Activated CD8-positive, alpha-beta T cell treated with anti-CD3 and anti-CD28 coated beads, Interleukin-2, amount 10 ng/mL, durations not matched to agents 7 days and 5 days (primary cell): ENCODE measurements around the gene MBLAC2. TPM values are rescaled to one million over a fixed set of nuclear protein-coding genes. Genes with fewer than 3 reads are reported as not detected.

Source experiments
- ATAC-seq: fragments of 150-1000 bp; cut with Tn5 transposase; one replicate; pipeline ENCODE4 v1.10.0; 2021; ENCODE audit warnings: moderate library complexity
- CTCF ChIA-PET: fragments of 350-600 bp; sonication (Branson Sonifier 250); formaldehyde crosslinking; loops from one replicate; lab custom pipeline; 2021; ENCODE audit warnings: antibody characterized with exemption; lab: Charles Lee
- POLR2A ChIA-PET: fragments of 350-600 bp; sonication (Branson Sonifier 250); formaldehyde crosslinking; loops from one replicate; lab custom pipeline; 2021; ENCODE audit warnings: antibody characterized with exemption; lab: Charles Lee
- DNase-seq: peaks from one replicate; pipeline ENCODE4 v3.0.0-alpha.2; 2020
- H3K27ac Mint-ChIP-seq: one replicate; pipeline ENCODE4 v1.8.0; 2021; ENCODE audit warnings: mild to moderate bottlenecking, mixed read lengths
- H3K27me3 Mint-ChIP-seq: one replicate; pipeline ENCODE4 v1.8.0; 2021; ENCODE audit warnings: low read depth, mixed read lengths
- H3K36me3 Mint-ChIP-seq: one replicate; pipeline ENCODE4 v1.8.0; 2021; ENCODE audit warnings: low read depth, mixed read lengths
- H3K4me1 Mint-ChIP-seq: one replicate; pipeline ENCODE4 v1.8.0; 2021; ENCODE audit warnings: low read depth, mixed read lengths
- H3K4me3 Mint-ChIP-seq: one replicate; pipeline ENCODE4 v1.8.0; 2021; ENCODE audit warnings: mild to moderate bottlenecking, mixed read lengths
- H3K9me3 Mint-ChIP-seq: one replicate; pipeline ENCODE4 v1.8.0; 2022; ENCODE audit warnings: mixed read lengths; ENCODE audit not compliant: insufficient read depth
- total RNA-seq, 2 experiments: library from RNA; stranded (reverse); gene quantifications; one replicate each; pipeline ENCODE4 v1.2.3, GENCODE V29; 2021

The MBLAC2 gene
- total RNA-seq, result 1 to 10 TPM; 5.1 to 5.5 TPM

DNA sequence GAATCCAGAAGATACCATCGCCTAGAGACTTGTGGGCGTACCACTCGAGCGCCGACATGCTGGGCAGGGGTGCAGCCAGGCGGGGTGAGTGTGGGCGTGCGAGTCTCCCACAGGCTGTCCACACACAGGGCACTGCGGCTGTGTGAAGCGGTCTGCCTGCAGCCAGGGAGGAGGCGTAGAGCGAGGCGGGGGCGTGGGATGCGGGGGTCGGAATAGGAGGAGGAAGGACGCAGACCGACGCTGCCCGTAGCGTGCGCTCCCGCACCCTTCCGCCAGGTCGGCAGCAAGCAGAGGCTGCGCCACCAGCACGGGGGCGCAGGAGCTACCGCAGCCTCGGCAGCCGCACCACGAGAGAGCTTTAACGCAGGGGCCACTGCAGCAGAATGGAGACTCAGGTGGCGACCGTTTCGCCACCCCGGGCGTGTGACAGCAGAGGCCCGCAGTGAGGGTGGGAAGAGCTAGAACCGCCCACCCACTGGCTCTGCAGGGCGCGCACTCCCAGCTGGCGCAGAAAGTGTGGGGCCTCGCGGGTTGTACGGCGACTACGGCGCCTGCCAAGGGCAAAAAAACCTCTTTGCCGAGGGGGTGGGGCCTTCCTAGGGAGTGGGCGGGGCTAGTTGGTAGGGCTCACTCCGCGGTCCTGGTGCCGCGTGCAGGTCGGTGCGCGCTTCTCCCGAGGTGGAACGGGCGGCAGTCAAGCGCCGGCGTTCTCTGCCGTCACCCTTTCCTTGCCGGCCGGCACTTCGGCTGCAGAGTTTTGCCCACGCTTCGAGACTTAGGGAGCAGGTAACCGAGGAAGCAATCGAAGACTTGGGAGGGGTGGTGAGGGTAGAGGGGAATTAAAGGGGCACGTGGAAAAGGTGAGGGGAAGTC, at the start of gene MBLAC2, which contains the start of gene POLR3G:
TSS of gene MBLAC2 (minus strand) at position 537 of the 873 bp plus-strand sequence. CDS start at position 58, 479 bp downstream.
TSS of gene POLR3G (plus strand) at position 630 of the 873 bp plus-strand sequence. CDS start 10,704 bp downstream, outside the sequence.
- H3K9me3 Mint-ChIP-seq, result peaks cover 2% of the 10 kb centered on the region
- peaks cover 7% of the 10 kb centered on the region for H3K36me3 Mint-ChIP-seq
- DNase-seq, result peak; percentile 96
- H3K27ac Mint-ChIP-seq, result peak within 1 kb of the TSS; percentile 92
- no peaks in the 10 kb centered on the region for H3K27me3 Mint-ChIP-seq
- H3K4me3 Mint-ChIP-seq, result peak within 1 kb of the TSS; percentile 89
- peak; percentile 89 for ATAC-seq
- ChIA-PET CTCF (interaction anchor here (0.6 to 3.4 kb wide), 10 partner anchors 10 to 64 kb away, joined by 3 to 14 read pairs (median 4); partner anchors contain the start of gene LYSMD3), POLR2A (interaction anchor here (0.6 to 1.7 kb wide), 6 partner anchors 26 to 64 kb away, joined by 3 to 17 read pairs (median 4); partner anchors contain the start of gene CETN3)
- peaks cover 29% of the 10 kb centered on the region for H3K4me1 Mint-ChIP-seq

DNA sequence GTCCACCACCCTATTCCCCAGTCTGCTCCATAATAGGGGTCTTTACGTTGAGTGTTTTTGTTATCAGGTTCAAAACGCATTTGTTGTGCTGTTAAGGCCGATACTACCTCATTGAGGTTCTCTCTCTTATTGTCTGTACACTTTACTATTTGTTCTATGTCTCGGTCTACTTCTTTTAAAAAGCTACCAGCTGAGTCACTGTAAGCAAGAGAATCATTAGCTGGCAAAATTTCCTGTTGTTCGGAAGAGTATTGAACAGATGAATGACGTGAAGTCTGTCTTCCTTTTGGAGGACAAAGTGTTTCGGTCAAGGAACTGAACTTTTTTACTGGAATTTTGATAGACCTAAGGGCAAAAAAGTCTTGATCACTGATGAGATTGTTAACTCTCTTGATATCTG, 44.5 kb upstream of the MBLAC2 start:
- ChIA-PET POLR2A (interaction anchor here (1.9 kb wide), 1 partner anchor 109 kb away, joined by 5 read pairs; the partner anchor contains the start of gene CETN3), CTCF (interaction anchor here (1.1 to 1.3 kb wide), 3 partner anchors 9 to 80 kb away, joined by 3 to 6 read pairs (median 4); partner anchors contain the start of gene LYSMD3)
- DNase-seq (no peak), ATAC-seq (no peak)
- no peaks in the 10 kb centered on the region for H3K9me3 Mint-ChIP-seq
- H3K4me3 Mint-ChIP-seq, result no peak overlapping the region
- H3K27me3 Mint-ChIP-seq, result no peaks in the 10 kb centered on the region
- peaks cover 6% of the 10 kb centered on the region for H3K4me1 Mint-ChIP-seq
- H3K36me3 Mint-ChIP-seq, result peaks cover 51% of the 10 kb centered on the region
- no peak overlapping the region for H3K27ac Mint-ChIP-seq

GRCh38 chr5:90518661-90519060, 44.1 kb upstream of the MBLAC2 start:
- Mint-ChIP-seq H3K36me3 (peaks cover 49% of the 10 kb centered on the region), H3K4me1 (peaks cover 6% of the 10 kb centered on the region)
- POLR2A ChIA-PET, result interaction anchor here (0.7 to 1.9 kb wide), 2 partner anchors 44 to 109 kb away, joined by 3 to 5 read pairs; partner anchors contain the start of genes CETN3, MBLAC2 and POLR3G

GRCh38 chr5:90514520-90514919, 39.9 kb upstream of the MBLAC2 start:
- Mint-ChIP-seq H3K9me3 (no peaks in the 10 kb centered on the region), H3K27ac (no peak overlapping the region), H3K4me1 (peaks cover 6% of the 10 kb centered on the region), H3K36me3 (peaks cover 19% of the 10 kb centered on the region), H3K4me3 (no peak overlapping the region), H3K27me3 (no peaks in the 10 kb centered on the region)
- ATAC-seq (no peak), DNase-seq (no peak)
- ChIA-PET POLR2A (interaction anchor here (0.9 kb wide), 1 partner anchor 38 kb away, joined by 3 read pairs; no protein-coding TSS in a partner anchor), CTCF (no interaction called here)

More at GRCh38 chr5:90518661-90519060, 44.1 kb upstream of the MBLAC2 start:
- Mint-ChIP-seq H3K27ac (no peak overlapping the region), H3K9me3 (no peaks in the 10 kb centered on the region), H3K27me3 (no peaks in the 10 kb centered on the region), H3K4me3 (no peak overlapping the region)
- DNase-seq (no peak), ATAC-seq (no peak)
- CTCF ChIA-PET, result interaction anchor here (1.1 to 1.3 kb wide), 3 partner anchors 10 to 79 kb away, joined by 3 to 6 read pairs (median 4); partner anchors contain the start of gene LYSMD3

DNA sequence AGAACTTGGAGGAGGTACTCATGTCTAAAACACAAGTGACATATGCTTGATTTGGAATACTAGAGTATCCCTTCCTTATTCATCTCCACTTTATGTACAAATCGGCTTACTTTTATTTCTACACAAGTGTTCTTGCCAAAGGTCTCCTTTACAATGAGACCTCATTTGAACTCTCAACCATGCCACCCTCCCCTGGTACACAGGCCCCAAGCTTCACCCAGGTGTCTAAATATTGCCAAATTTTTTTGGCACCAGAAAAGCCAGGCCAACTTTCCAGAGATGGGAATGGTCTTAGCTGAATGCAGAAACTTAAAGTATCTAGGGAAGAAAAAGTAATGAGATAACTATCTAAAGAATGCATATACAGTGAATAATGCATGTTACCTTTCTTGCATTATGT, 35.9 kb upstream of the MBLAC2 start:
- Mint-ChIP-seq H3K27me3 (no peaks in the 10 kb centered on the region), H3K27ac (no peak overlapping the region), H3K36me3 (peaks cover 5% of the 10 kb centered on the region), H3K9me3 (no peaks in the 10 kb centered on the region), H3K4me3 (no peak overlapping the region), H3K4me1 (peaks cover 9% of the 10 kb centered on the region)
- ATAC-seq (no peak), DNase-seq (no peak)
- ChIA-PET CTCF (no interaction called here), POLR2A (no interaction called here)

DNA sequence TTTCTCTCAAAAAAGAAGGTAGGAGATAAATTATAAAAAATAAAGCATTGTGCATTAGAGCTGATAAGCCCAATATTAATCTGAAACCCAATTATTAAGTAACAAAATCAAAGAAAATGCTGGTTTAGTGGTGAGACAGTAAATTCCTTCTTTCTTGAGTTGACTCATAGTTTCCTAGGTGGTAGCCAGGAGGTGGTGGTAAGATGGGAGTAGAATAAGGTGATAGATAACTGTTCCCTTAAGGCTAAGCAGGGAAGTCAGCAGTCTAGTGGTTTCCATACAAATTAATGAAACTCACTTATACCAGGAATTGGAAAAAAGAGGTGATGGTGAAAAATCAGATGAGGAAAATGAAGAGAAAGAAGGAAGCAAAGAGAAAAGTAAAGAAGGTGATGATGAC, 31.6 kb upstream of the MBLAC2 start:
- no peaks in the 10 kb centered on the region for H3K36me3 Mint-ChIP-seq
- no peaks in the 10 kb centered on the region for H3K9me3 Mint-ChIP-seq
- ChIA-PET CTCF (no interaction called here), POLR2A (no interaction called here)
- DNase-seq (no peak), ATAC-seq (no peak)
- H3K27me3 Mint-ChIP-seq, result no peaks in the 10 kb centered on the region
- no peak overlapping the region for H3K4me3 Mint-ChIP-seq
- H3K27ac Mint-ChIP-seq, result no peak overlapping the region
- H3K4me1 Mint-ChIP-seq, result peaks cover 9% of the 10 kb centered on the region

DNA sequence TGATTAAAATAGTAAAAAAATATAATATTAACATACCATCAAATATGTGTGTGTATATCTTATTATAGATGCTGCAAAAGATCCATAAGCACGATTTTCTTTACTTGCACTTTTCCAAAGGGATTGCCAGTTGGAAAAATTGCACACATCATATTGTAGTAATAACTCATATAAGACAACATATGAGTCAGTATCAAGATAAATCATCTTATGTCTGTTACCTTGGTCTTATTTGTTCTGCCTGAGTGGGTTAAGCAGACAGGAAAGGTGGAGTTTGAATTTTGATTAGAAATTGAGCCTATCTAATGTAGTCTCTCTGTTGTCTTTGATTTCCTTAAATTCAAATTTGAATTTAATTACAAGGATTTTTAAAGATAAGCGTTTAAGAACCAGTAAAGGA, 30.2 kb upstream of the MBLAC2 start:
- H3K27ac Mint-ChIP-seq, result no peak overlapping the region
- CTCF ChIA-PET, result no interaction called here
- peaks cover 9% of the 10 kb centered on the region for H3K4me1 Mint-ChIP-seq
- no peaks in the 10 kb centered on the region for H3K36me3 Mint-ChIP-seq
- H3K9me3 Mint-ChIP-seq, result no peaks in the 10 kb centered on the region
- no peak for ATAC-seq
- H3K27me3 Mint-ChIP-seq, result no peaks in the 10 kb centered on the region
- no peak overlapping the region for H3K4me3 Mint-ChIP-seq
- DNase-seq, result no peak
- POLR2A ChIA-PET, result no interaction called here

DNA sequence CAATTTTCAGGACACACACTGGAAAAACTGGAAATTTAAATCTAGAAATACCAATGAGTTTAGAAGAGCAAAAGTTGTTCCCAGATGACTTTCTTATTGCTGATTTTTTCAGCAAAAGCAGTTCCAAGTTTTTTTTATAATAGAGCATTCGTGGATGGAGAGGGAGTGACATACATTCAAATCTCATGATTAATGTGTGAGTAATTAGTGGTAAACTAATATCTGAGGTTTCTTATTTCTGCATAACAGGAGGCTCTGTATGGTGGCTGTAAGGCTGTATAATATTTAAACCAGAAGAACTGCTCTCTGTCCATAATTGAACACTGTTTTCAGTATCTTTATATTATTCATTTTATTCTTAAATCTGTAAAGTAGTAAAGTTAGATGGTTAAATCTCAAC, 29.0 kb upstream of the MBLAC2 start:
- Mint-ChIP-seq H3K27ac (no peak overlapping the region), H3K36me3 (no peaks in the 10 kb centered on the region), H3K9me3 (no peaks in the 10 kb centered on the region), H3K27me3 (no peaks in the 10 kb centered on the region), H3K4me3 (no peak overlapping the region), H3K4me1 (peaks cover 9% of the 10 kb centered on the region)
- ChIA-PET POLR2A (no interaction called here), CTCF (no interaction called here)
- DNase-seq (no peak), ATAC-seq (no peak)

GRCh38 chr5:90495146-90495545, 20.6 kb upstream of the MBLAC2 start:
- H3K27ac Mint-ChIP-seq, result no peak overlapping the region
- H3K36me3 Mint-ChIP-seq, result peaks cover 3% of the 10 kb centered on the region
- no peaks in the 10 kb centered on the region for H3K27me3 Mint-ChIP-seq
- H3K4me3 Mint-ChIP-seq, result no peak overlapping the region
- no peaks in the 10 kb centered on the region for H3K4me1 Mint-ChIP-seq
- no peaks in the 10 kb centered on the region for H3K9me3 Mint-ChIP-seq
- no peak for DNase-seq
- ChIA-PET POLR2A (no interaction called here), CTCF (no interaction called here)
- ATAC-seq, result no peak

DNA sequence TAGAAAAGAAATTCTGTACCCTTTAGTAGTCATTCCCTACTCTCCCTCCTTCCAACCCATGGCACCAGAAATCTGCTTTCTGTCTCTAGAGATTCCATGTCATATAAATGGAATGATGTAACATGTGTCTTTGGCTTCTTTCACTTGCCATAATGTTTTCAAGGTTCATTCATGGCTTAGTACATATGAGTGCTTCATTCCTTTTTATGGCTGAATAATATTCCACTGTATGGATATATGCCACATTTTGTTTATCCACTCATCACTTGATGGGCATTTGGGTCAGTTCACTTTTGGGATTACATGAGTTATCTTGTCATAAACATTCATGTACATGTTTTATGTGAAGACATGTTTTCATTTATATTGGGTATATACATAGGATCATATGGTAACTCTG, 19.5 kb upstream of the MBLAC2 start:
- Mint-ChIP-seq H3K4me3 (no peak overlapping the region), H3K4me1 (no peaks in the 10 kb centered on the region), H3K27ac (no peak overlapping the region), H3K27me3 (no peaks in the 10 kb centered on the region), H3K36me3 (peaks cover 3% of the 10 kb centered on the region), H3K9me3 (no peaks in the 10 kb centered on the region)
- no peak for DNase-seq
- ChIA-PET CTCF (no interaction called here), POLR2A (no interaction called here)
- ATAC-seq, result no peak

DNA sequence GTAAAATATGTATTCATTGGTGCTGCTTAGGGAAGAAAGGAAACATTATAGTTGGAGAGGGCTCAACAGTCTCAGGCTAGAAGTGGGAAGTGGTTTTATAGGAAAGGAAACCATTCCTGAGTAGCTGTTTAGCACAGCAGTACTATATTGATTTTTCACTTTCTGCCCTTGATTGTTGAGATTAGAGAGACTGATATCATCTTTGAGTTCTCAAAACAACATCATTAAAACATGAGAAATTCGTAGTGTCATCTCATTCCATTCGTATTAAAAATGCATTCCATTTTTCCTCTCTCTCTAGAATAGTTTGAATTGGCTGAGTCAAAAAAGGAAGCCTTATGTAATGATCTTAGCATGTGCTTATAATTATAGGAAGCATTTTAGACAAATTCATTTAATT, 14.2 kb upstream of the MBLAC2 start:
- H3K4me3 Mint-ChIP-seq, result no peak overlapping the region
- H3K27ac Mint-ChIP-seq, result no peak overlapping the region
- peaks cover 5% of the 10 kb centered on the region for H3K36me3 Mint-ChIP-seq
- ChIA-PET CTCF (no interaction called here), POLR2A (no interaction called here)
- H3K9me3 Mint-ChIP-seq, result no peaks in the 10 kb centered on the region
- ATAC-seq (no peak), DNase-seq (no peak)
- no peaks in the 10 kb centered on the region for H3K27me3 Mint-ChIP-seq
- H3K4me1 Mint-ChIP-seq, result peaks cover 2% of the 10 kb centered on the region

DNA sequence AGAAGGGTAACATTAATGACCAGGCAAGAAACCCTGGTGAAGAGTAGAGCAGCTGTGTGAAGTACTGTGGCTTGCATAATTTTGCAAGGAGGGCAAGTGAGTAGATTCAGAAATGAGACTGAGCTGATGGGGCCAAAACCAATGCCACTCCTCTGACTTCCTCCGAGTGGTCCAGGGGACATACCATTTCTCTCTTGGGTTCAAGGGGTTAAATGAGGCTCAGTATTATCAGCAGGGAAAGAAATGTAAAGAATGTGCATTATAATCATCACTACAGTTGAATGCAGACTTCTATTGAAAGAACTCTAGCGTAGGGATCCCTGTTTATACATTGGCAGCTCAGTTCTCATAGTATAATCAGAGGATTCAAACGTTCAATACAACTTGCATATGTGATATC, 10.0 kb upstream of the MBLAC2 start:
- ATAC-seq, result no peak
- H3K27ac Mint-ChIP-seq, result no peak overlapping the region
- peaks cover 2% of the 10 kb centered on the region for H3K4me1 Mint-ChIP-seq
- DNase-seq, result no peak
- ChIA-PET CTCF (interaction anchor here (0.8 kb wide), 1 partner anchor 44 kb away, joined by 3 read pairs; no protein-coding TSS in a partner anchor), POLR2A (no interaction called here)
- H3K27me3 Mint-ChIP-seq, result no peaks in the 10 kb centered on the region
- H3K4me3 Mint-ChIP-seq, result no peak overlapping the region
- H3K36me3 Mint-ChIP-seq, result peaks cover 7% of the 10 kb centered on the region
- no peaks in the 10 kb centered on the region for H3K9me3 Mint-ChIP-seq
